GM12801 (cell line): ENCODE data around the gene SLC18A2.

Experiments used
- TF ChIP-seq, protein P1 (sequence below): IDR thresholded peaks from one replicate; pipeline ENCODE4 v1.5.1; 2011; ENCODE audit warnings: control low read depth; ENCODE audit not compliant: insufficient read length; ENCODE audit errors: extremely low read depth

The SLC18A2 gene

DNA sequence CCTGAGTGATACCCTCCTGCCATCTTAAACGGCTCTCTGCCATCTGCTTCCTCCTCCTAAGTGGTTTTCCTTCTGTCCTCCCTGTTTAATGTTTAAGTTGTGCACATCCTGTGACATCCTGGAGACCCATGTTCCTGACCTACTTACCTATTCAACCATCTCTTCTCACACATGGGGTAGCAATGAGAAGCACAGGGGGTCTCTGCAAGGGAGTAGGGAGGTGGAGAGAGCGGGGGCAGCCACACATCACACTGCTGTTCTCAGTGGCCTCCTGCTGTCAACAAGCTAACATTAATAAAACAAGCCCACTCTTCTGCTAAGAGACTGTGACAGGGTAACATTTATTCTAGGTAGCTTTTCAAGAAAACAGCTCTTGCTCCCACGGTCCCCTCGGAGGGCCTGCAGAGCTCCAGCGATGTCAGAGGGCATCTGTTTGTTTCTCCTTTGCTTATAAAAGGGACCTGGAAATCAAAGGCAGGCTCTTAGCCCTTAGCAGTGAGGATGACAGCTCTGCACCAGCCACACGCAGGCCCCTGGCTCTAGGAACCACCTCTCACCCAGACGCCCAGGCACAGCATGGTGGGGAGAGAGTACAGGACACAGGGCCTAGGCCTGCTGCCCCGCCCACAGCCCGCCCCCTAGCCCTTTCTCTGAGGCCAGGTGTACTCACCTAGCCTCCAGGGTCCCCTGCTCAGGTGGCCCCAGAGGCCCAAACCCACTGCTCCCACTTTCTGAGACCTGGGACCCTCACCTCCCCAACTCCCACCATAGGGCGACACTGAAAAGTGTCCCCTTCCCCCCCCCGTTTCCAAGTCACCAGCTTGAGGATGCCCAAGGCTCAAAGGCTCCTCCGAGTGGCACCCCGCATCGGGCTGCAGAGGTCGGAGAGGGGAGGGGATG, 943 bp upstream of the SLC18A2 start:
- TF ChIP-seq, protein P1, sequence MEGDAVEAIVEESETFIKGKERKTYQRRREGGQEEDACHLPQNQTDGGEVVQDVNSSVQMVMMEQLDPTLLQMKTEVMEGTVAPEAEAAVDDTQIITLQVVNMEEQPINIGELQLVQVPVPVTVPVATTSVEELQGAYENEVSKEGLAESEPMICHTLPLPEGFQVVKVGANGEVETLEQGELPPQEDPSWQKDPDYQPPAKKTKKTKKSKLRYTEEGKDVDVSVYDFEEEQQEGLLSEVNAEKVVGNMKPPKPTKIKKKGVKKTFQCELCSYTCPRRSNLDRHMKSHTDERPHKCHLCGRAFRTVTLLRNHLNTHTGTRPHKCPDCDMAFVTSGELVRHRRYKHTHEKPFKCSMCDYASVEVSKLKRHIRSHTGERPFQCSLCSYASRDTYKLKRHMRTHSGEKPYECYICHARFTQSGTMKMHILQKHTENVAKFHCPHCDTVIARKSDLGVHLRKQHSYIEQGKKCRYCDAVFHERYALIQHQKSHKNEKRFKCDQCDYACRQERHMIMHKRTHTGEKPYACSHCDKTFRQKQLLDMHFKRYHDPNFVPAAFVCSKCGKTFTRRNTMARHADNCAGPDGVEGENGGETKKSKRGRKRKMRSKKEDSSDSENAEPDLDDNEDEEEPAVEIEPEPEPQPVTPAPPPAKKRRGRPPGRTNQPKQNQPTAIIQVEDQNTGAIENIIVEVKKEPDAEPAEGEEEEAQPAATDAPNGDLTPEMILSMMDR: no peak

DNA sequence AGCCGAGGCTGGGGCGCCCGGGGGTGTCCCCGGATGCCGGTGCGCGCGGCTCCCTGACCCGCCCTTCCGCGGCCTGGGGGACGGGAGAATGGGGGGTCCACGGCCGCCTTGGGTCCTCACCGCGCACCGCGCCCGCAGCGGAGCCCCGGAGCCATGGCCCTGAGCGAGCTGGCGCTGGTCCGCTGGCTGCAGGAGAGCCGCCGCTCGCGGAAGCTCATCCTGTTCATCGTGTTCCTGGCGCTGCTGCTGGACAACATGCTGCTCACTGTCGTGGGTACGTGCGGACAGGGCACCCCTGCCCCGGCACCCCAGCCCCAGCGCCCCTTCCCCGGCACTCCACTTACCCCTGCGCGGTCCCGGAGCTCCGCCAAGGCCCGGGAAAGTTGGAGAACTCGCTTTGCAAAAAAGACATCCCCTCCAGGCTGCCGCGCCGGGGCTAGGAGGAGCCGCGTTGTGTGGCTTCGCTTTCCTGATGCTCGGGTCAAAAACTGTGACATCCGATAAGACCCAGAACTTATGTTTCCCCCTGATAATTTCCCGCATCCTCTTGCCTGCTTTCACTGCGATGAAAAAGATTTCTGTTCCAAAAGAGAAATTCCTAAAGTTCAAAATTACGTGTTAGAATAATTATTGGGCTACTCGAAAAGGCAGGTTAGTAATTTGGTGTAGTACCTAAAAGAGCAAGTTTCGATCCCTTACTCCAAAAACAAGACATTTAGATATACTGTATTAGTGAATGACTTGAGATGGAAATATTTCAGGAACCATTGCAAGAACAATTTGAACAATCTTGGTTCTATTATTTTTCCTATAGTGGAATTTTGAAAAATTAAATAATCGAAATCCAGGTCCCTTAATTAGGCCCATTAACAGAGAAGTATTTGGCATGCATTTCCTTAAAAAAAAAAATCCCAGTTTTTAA, 888 bp downstream of the SLC18A2 start:
- TF ChIP-seq, protein P1: no peak

DNA sequence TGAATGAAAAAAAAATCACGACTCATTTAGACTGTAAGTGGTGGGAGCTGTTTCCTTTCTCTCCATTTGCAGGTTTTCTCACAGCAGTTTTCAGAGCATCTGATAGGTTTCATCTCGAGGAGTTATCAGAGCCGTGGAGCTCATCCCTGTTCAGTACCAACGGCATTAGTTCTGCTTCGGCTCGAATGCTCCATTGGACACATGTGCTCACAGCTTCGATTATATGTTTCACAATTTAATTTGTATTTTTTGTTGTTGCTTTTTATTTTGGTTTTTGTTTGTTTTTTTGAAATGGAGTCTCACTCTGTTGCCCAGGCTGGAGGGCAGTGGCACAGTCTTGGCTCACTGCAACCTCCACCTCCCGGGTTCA, 1.5 kb downstream of the SLC18A2 start:
- TF ChIP-seq, protein P1: no peak

DNA sequence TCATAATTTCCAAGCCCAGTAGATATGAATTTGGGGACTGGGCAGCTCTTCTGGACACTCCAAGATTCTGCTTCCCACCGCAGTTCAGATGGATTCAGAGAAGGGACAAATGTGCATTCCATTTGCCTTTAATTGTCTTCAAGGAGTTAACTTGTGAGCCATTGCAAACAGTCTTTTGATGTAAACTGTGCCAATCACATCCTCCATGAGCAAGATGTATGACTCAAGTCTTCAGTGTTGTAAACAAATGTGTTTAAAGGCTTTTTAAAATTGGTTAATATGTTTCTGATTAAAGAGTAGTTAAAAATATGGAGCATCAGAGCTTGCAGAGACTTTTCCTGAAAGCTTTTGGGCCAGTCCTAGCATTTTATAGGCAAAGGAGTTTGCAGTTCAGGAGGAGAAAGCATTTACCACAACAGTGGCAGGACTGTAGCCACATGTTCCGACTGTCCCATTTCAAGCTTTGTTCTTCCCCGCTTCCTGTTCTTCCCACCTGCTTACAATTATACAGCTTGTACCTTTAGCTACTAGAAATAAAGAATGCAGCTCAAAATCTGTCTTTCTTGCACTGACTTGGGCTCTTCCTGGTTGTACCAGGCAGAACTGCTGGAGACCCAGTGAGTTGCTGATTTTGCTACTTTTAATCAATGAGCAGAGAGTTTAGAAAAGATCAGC, 6.2 kb downstream of the SLC18A2 start:
- TF ChIP-seq, protein P1: no peak

DNA sequence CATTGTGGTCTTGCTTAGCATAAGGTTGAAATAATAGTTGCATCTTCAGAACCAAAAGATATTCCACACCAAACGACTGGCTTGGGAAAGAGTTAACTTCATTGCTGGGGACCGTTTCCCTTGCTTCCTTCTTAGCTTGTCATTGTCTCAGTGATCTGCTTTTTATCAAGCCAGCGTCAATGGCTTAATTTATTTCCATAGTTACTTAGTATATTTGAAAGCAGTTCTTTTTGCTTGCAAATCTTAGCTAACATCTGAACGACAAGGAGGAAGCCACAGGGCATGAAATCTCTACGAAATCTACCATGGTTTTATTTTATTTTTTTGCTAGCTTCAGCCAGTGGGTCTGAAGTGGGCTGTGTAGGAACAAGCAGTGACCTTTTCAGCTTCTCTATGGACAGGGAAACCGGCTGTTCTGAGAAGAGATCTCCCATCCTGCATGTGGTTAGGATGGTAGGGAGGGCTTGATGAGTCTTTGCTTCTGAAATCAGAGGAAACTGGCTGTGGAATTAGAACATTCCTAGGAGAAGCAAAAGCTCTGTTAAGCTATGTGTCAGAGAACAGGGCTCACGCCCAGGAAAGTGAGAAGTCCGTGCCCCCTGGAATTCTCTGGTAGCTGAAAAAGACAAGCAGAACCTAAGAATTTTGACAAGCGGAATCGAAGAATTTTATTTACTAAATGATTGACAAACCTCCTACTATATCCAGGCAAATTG, 8.0 kb downstream of the SLC18A2 start:
- TF ChIP-seq, protein P1: no peak

DNA sequence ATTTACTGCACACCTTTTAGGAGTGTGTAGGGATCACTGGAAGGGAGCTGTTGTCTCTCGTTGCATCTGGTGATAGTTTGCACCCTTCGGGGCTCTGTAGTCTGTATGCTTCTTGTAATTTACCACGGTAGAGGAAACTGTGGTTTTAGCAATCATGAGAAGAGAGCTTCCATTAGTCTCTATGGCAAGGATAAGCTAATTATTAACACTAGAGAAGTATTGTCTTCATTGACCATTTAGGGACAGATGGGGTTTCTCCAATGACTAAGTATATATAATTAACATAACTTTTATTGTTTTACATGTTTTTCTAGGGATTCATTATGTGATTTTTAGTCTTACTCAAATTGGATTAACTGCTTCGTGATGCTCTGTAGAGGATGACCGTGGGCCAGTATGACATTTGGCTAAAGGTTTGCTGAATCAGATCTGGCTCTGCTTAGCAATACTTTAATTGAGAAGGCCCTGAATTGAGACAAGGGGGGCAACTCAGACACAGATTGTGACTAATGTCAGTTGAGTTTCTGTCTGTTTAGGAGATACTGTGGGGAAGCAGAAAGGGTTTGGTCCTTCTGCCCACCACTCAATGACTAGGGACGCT, 8.7 kb downstream of the SLC18A2 start:
- TF ChIP-seq, protein P1: no peak
